Measurements from ENCODE around the gene HS1BP3.
A peak's percentile ranks its signal among the peaks of the same experiment; 100 is the strongest.

The HS1BP3 gene
- total RNA-seq, result 16.4 to 21.5 (median 16.8) reads per million in 3 donors

GRCh38 chr2:20650877-20651730 is at the start of gene HS1BP3:
HS1BP3 (minus strand) TSS chr2:20651098; CDS start chr2:20651063, 35 bp downstream.
- Histone ChIP-seq H3K27me3 (replicated peaks; ENCODE audit: control insufficient read depth, insufficient read depth, low read length, poor library complexity, severe bottlenecking) (no peaks in the 10 kb centered on the region), H3K36me3 (ENCODE audit: control insufficient read depth, insufficient read depth, low read length) (no peaks in the 10 kb centered on the region), H3K9me3 (ENCODE audit: control insufficient read depth, low read length) (no peaks in the 10 kb centered on the region), H3K4me3 (ENCODE audit: insufficient read depth, low read depth, low read length, poor library complexity, severe bottlenecking) (peak within 1 kb of the TSS; percentile 83), H3K27ac (ENCODE audit: insufficient read depth, low read length, poor library complexity, severe bottlenecking) (peak within 1 kb of the TSS; percentile 84), H3K4me1 (ENCODE audit: control insufficient read depth, insufficient read depth, low read length, poor library complexity, severe bottlenecking) (peaks cover 15% of the 10 kb centered on the region)
- DNase-seq, result peak; percentile 83 to 84 (median 84)

DNA sequence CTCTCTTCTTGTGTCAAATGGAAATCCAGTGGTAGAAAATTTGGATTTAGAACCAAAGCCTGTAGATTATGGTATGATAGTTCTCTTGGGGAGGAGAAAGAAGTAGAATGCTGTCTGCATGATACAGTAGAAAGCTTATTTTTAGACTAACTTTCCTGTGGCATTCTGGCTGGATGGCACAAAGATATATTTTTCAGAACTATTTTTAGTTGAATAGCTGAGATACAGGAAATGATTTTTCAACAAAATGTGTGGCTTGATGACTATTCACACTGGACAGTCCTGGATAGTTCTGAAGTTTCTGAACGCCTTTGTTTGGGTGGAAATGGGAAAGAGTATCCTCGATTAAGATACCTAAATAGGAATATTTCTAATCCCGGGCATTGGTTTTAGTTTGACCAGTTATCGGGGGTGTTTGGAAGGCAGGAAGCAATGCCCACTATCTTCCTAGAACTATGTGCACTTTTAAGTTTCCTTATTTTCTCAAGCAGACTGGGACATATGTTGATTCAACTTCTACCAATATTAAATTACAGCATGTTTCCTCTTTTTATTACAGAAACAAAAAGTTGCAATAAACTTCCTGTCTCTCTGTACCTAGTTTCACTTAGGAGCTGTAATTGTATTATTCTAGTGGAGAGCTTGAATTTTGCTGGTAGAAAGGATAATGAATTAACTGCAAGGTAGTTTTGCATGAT is 48.2 kb upstream of the HS1BP3 start:
- Histone ChIP-seq H3K27ac (ENCODE audit: insufficient read depth, low read length, poor library complexity, severe bottlenecking) (no peak overlapping the region), H3K9me3 (ENCODE audit: control insufficient read depth, low read length) (no peaks in the 10 kb centered on the region), H3K36me3 (ENCODE audit: control insufficient read depth, insufficient read depth, low read length) (peaks cover 6% of the 10 kb centered on the region), H3K4me3 (ENCODE audit: insufficient read depth, low read depth, low read length, poor library complexity, severe bottlenecking) (no peak overlapping the region), H3K27me3 (replicated peaks; ENCODE audit: control insufficient read depth, insufficient read depth, low read length, poor library complexity, severe bottlenecking) (no peaks in the 10 kb centered on the region), H3K4me1 (ENCODE audit: control insufficient read depth, insufficient read depth, low read length, poor library complexity, severe bottlenecking) (no peaks in the 10 kb centered on the region)
- DNase-seq, result no peak

DNA sequence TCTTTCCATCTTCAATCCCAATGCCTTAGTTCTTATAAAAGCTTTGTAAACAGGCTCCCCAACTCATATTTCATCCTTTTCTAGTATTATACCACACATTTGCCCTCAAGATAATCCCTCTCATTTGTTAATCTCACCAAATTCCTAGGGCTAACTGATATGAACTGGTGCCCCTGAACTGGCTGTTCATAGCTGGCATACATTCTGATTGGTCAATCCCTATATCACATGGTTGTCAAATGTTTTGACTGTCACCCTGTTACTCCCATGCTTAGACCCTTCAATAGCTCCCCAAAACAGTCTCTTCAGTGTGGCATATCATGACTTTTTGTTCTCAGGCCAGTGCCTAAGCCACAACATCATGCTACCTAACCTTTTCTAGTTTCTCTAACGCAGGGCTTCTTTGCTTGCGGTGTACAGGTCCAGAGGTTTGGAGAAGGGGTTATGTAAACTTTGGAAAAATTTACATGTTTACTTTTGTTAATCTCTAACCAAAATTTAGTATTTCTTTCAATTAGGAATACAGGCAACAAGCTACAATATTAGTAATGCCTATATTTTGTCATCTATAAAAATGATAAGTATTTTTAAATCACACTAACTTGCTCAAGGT is 46.5 kb upstream of the HS1BP3 start:
- H3K4me3 ChIP-seq (ENCODE audit: insufficient read depth, low read depth, low read length, poor library complexity, severe bottlenecking), result no peak overlapping the region
- H3K9me3 ChIP-seq (ENCODE audit: control insufficient read depth, low read length), result no peaks in the 10 kb centered on the region
- no peak overlapping the region for H3K27ac ChIP-seq (ENCODE audit: insufficient read depth, low read length, poor library complexity, severe bottlenecking)
- H3K36me3 ChIP-seq (ENCODE audit: control insufficient read depth, insufficient read depth, low read length), result peaks cover 6% of the 10 kb centered on the region
- H3K27me3 ChIP-seq (replicated peaks; ENCODE audit: control insufficient read depth, insufficient read depth, low read length, poor library complexity, severe bottlenecking), result no peaks in the 10 kb centered on the region
- H3K4me1 ChIP-seq (ENCODE audit: control insufficient read depth, insufficient read depth, low read length, poor library complexity, severe bottlenecking), result no peaks in the 10 kb centered on the region
- DNase-seq, result no peak

DNA sequence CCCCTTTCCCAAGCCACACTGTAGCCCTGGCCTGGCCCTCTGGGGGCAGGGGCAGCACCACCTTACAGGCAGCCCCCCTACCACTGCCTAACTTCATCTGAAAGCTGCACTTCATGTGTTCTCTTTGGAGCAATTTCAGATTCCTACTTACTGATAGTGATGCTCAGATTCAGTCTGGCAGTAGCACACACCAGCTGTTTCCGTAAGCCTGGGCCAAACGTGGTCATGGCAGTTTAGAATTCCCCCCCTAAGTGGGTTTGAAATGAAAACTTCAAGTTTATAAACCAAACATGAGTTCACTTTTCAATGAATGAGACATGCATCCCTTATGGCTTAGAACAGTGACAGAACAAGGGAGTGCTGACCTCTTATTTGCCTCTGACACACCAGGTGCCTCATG is 45.5 kb upstream of the HS1BP3 start:
- no peak overlapping the region for H3K4me3 ChIP-seq (ENCODE audit: insufficient read depth, low read depth, low read length, poor library complexity, severe bottlenecking)
- no peaks in the 10 kb centered on the region for H3K27me3 ChIP-seq (replicated peaks; ENCODE audit: control insufficient read depth, insufficient read depth, low read length, poor library complexity, severe bottlenecking)
- peaks cover 6% of the 10 kb centered on the region for H3K36me3 ChIP-seq (ENCODE audit: control insufficient read depth, insufficient read depth, low read length)
- DNase-seq, result no peak
- H3K4me1 ChIP-seq (ENCODE audit: control insufficient read depth, insufficient read depth, low read length, poor library complexity, severe bottlenecking), result no peaks in the 10 kb centered on the region
- H3K27ac ChIP-seq (ENCODE audit: insufficient read depth, low read length, poor library complexity, severe bottlenecking), result no peak overlapping the region
- no peaks in the 10 kb centered on the region for H3K9me3 ChIP-seq (ENCODE audit: control insufficient read depth, low read length)

DNA sequence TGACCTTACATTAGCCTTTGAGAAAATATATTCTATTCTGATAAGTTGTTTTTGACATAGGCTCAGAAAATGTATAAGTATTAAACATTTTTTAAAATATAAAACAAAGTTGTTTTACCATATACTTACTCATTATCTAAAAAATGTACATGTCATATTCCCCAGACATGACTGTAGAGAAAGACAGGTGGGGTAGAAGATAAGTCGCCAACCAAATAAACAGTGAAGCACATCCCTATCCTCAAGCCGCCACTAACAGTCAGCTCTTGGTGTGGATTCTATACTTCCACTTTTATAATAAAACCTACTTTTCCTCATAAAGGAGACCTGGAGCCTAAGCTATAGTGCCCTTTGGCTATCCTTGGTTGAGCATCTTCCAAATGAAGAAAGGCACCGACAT is 42.4 kb upstream of the HS1BP3 start:
- no peak overlapping the region for H3K4me3 ChIP-seq (ENCODE audit: insufficient read depth, low read depth, low read length, poor library complexity, severe bottlenecking)
- H3K27ac ChIP-seq (ENCODE audit: insufficient read depth, low read length, poor library complexity, severe bottlenecking), result no peak overlapping the region
- H3K9me3 ChIP-seq (ENCODE audit: control insufficient read depth, low read length), result no peaks in the 10 kb centered on the region

GRCh38 chr2:20692081-20692480 is 41.2 kb upstream of the HS1BP3 start:
- Histone ChIP-seq H3K27me3 (replicated peaks; ENCODE audit: control insufficient read depth, insufficient read depth, low read length, poor library complexity, severe bottlenecking) (no peaks in the 10 kb centered on the region), H3K4me1 (ENCODE audit: control insufficient read depth, insufficient read depth, low read length, poor library complexity, severe bottlenecking) (no peaks in the 10 kb centered on the region), H3K9me3 (ENCODE audit: control insufficient read depth, low read length) (no peaks in the 10 kb centered on the region)

More for the DNA sequence above, 42.4 kb upstream of the HS1BP3 start:
- Histone ChIP-seq H3K4me1 (ENCODE audit: control insufficient read depth, insufficient read depth, low read length, poor library complexity, severe bottlenecking) (no peaks in the 10 kb centered on the region), H3K27me3 (replicated peaks; ENCODE audit: control insufficient read depth, insufficient read depth, low read length, poor library complexity, severe bottlenecking) (no peaks in the 10 kb centered on the region), H3K36me3 (ENCODE audit: control insufficient read depth, insufficient read depth, low read length) (peaks cover 10% of the 10 kb centered on the region)
- no peak for DNase-seq

GRCh38 chr2:20691076-20691734 is 40.3 kb upstream of the HS1BP3 start:
- Histone ChIP-seq H3K27me3 (replicated peaks; ENCODE audit: control insufficient read depth, insufficient read depth, low read length, poor library complexity, severe bottlenecking) (no peaks in the 10 kb centered on the region), H3K9me3 (ENCODE audit: control insufficient read depth, low read length) (no peaks in the 10 kb centered on the region), H3K4me3 (ENCODE audit: insufficient read depth, low read depth, low read length, poor library complexity, severe bottlenecking) (no peak overlapping the region), H3K4me1 (ENCODE audit: control insufficient read depth, insufficient read depth, low read length, poor library complexity, severe bottlenecking) (no peaks in the 10 kb centered on the region), H3K27ac (ENCODE audit: insufficient read depth, low read length, poor library complexity, severe bottlenecking) (no peak overlapping the region), H3K36me3 (ENCODE audit: control insufficient read depth, insufficient read depth, low read length) (peaks cover 17% of the 10 kb centered on the region)
- DNase-seq, result no peak

More at GRCh38 chr2:20692081-20692480, 41.2 kb upstream of the HS1BP3 start:
- H3K27ac ChIP-seq (ENCODE audit: insufficient read depth, low read length, poor library complexity, severe bottlenecking), result no peak overlapping the region
- no peak overlapping the region for H3K4me3 ChIP-seq (ENCODE audit: insufficient read depth, low read depth, low read length, poor library complexity, severe bottlenecking)
- peaks cover 14% of the 10 kb centered on the region for H3K36me3 ChIP-seq (ENCODE audit: control insufficient read depth, insufficient read depth, low read length)
- DNase-seq, result no peak

- DNase-seq, result no peak
- H3K9me3 ChIP-seq (ENCODE audit: control insufficient read depth, low read length), result no peaks in the 10 kb centered on the region
- H3K4me1 ChIP-seq (ENCODE audit: control insufficient read depth, insufficient read depth, low read length, poor library complexity, severe bottlenecking), result no peaks in the 10 kb centered on the region
- H3K27me3 ChIP-seq (replicated peaks; ENCODE audit: control insufficient read depth, insufficient read depth, low read length, poor library complexity, severe bottlenecking), result no peaks in the 10 kb centered on the region
- H3K4me3 ChIP-seq (ENCODE audit: insufficient read depth, low read depth, low read length, poor library complexity, severe bottlenecking), result no peak overlapping the region
- no peak overlapping the region for H3K27ac ChIP-seq (ENCODE audit: insufficient read depth, low read length, poor library complexity, severe bottlenecking)
- H3K36me3 ChIP-seq (ENCODE audit: control insufficient read depth, insufficient read depth, low read length), result peaks cover 18% of the 10 kb centered on the region
These were observed 38.7 kb upstream of the HS1BP3 start for GRCh38 chr2:20689428-20690264.

DNA sequence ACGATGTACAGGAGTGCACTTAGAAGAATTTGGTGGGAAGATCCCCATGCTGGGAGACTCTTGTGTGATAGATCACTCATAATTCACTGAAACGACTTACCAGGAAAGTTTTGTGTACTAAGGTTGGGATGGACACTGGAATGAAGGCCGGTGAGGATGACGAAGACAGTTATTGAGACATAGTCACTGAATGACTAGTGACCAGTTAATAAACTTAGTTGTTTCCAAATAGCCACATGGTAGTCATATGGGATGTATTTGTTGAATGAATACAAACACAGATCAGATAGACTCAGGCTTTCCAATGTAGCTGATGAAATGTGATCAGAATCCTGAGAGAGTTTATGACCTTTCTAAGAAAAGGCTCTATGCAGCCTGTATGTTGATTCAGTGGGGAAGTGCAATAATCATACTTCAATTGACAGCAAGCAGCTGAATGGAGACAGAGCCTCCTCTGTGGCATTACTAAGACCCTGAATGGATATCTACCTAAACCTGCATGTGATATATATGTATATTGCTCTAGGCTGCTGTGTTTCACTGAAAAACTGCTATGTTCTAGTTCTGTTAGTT is 36.4 kb upstream of the HS1BP3 start:
- Histone ChIP-seq H3K9me3 (ENCODE audit: control insufficient read depth, low read length) (no peaks in the 10 kb centered on the region), H3K4me3 (ENCODE audit: insufficient read depth, low read depth, low read length, poor library complexity, severe bottlenecking) (no peak overlapping the region), H3K36me3 (ENCODE audit: control insufficient read depth, insufficient read depth, low read length) (peaks cover 21% of the 10 kb centered on the region), H3K27ac (ENCODE audit: insufficient read depth, low read length, poor library complexity, severe bottlenecking) (no peak overlapping the region), H3K4me1 (ENCODE audit: control insufficient read depth, insufficient read depth, low read length, poor library complexity, severe bottlenecking) (no peaks in the 10 kb centered on the region), H3K27me3 (replicated peaks; ENCODE audit: control insufficient read depth, insufficient read depth, low read length, poor library complexity, severe bottlenecking) (no peaks in the 10 kb centered on the region)
- no peak for DNase-seq

All from effector memory CD4-positive, alpha-beta T cell (primary cell).